ENCODE results near the gene BRSK2. TPM values are rescaled to one million over a fixed set of nuclear protein-coding genes. Genes with fewer than 3 reads are reported as not detected.

The BRSK2 gene
- total RNA-seq, 1 experiment from 2014 or later = 32.2 TPM

- intact Hi-C loops (cut with micrococcal nuclease; ENCODE audit: unreplicated experiment) = no loop called here
- CTCF ChIA-PET = no interaction called here
- Histone ChIP-seq H3K4me3 (ENCODE audit: low read depth in 2 of 2, low read length in 2 of 2) (no peak overlapping the region), H3K4me1 (ENCODE audit: control insufficient read depth, insufficient read depth, low read length) (peaks cover 42% of the 10 kb centered on the region), H3K36me3 (ENCODE audit: control insufficient read depth, insufficient read depth, low read length) (no peaks in the 10 kb centered on the region), H3K27ac (ENCODE audit: low read length) (peak overlapping the region; percentile 8; the same call in 1 of the 2 replicates), H3K27me3 (ENCODE audit: control insufficient read depth, insufficient read depth, low read length) (no peaks in the 10 kb centered on the region), H3K9me3 (ENCODE audit: control insufficient read depth, insufficient read depth, low read depth, low read length) (no peaks in the 10 kb centered on the region)
- TF ChIP-seq CTCF (IDR thresholded peaks at IDR 0.05) = no peak
- TF ChIP-seq POLR2AphosphoS5 (IDR thresholded peaks at IDR 0.05; ENCODE audit: low read depth, low read length) = no peak
- no peak for TF ChIP-seq REST (IDR thresholded peaks at IDR 0.05; ENCODE audit: insufficient read depth in 1 of 2, low read depth in 2 of 2, low read length in 1 of 2)
- no peak for TF ChIP-seq TCF7L2 (IDR thresholded peaks at IDR 0.05; ENCODE audit: low read depth, low read length)
- TF ChIP-seq SIN3A (IDR thresholded peaks at IDR 0.05; ENCODE audit: borderline replicate concordance, insufficient read depth, low read depth, low read length) = no peak
- BruUV-seq (replicated peaks) = no TSS peak
- in situ Hi-C loops (cut with HindIII; ENCODE audit: low pct_unique_long_range_greater_than_20kb, low sequenced_read_pairs) = no loop called here
- ATAC-seq = peak; percentile 3
- POLR2A ChIA-PET = no interaction called here
- no peak for DNase-seq (ENCODE audit: low read depth, low spot score)
Measured at GRCh38 chr11:1438967-1439330, 49.2 kb downstream of the BRSK2 start.

GRCh38 chr11:1439341-1439740, 49.6 kb downstream of the BRSK2 start:
- TF ChIP-seq POLR2AphosphoS5 (IDR thresholded peaks at IDR 0.05; ENCODE audit: low read depth, low read length) (no peak), CTCF (IDR thresholded peaks at IDR 0.05) (no peak), SIN3A (IDR thresholded peaks at IDR 0.05; ENCODE audit: borderline replicate concordance, insufficient read depth, low read depth, low read length) (no peak), TCF7L2 (IDR thresholded peaks at IDR 0.05; ENCODE audit: low read depth, low read length) (no peak), REST (IDR thresholded peaks at IDR 0.05; ENCODE audit: insufficient read depth in 1 of 2, low read depth in 2 of 2, low read length in 1 of 2) (no peak)
- ChIA-PET CTCF (no interaction called here), POLR2A (no interaction called here)
- BruUV-seq (replicated peaks) = no TSS peak
- H3K27me3 ChIP-seq (ENCODE audit: control insufficient read depth, insufficient read depth, low read length) = no peaks in the 10 kb centered on the region
- in situ Hi-C loops (cut with HindIII; ENCODE audit: low pct_unique_long_range_greater_than_20kb, low sequenced_read_pairs) = no loop called here
- no peak overlapping the region for H3K4me3 ChIP-seq (ENCODE audit: low read depth in 2 of 2, low read length in 2 of 2)
- no peak for ATAC-seq
- peaks cover 40% of the 10 kb centered on the region for H3K4me1 ChIP-seq (ENCODE audit: control insufficient read depth, insufficient read depth, low read length)
- H3K9me3 ChIP-seq (ENCODE audit: control insufficient read depth, insufficient read depth, low read depth, low read length) = no peaks in the 10 kb centered on the region
- intact Hi-C loops (cut with micrococcal nuclease; ENCODE audit: unreplicated experiment) = no loop called here
- no peak overlapping the region for H3K27ac ChIP-seq (ENCODE audit: low read length)
- no peaks in the 10 kb centered on the region for H3K36me3 ChIP-seq (ENCODE audit: control insufficient read depth, insufficient read depth, low read length)
- no peak for DNase-seq (ENCODE audit: low read depth, low spot score)
